Omental fat pad (tissue), 4 donors: ENCODE measurements around the gene MRPS26. TPM values are rescaled to one million over a fixed set of nuclear protein-coding genes. Genes with fewer than 3 reads are reported as not detected.
"Not testable (repeated sequence)": the region's sequence is repeated elsewhere in the genome, so short reads cannot be mapped to it uniquely, and the experiment has no call there.

Source experiments
- ATAC-seq: fragments of 150-250 bp; one replicate; pipeline ENCODE4 v1.9.1; 2016; ENCODE audit warnings: mild to moderate bottlenecking, moderate library complexity; ENCODE audit not compliant: low FRiP score
- DNase-seq: peaks from one replicate; pipeline ENCODE4 v3.0.0-alpha.2; 2019; ENCODE audit warnings: low spot score
- CTCF ChIP-seq, 3 donors: fragments of 450-650 bp; IDR thresholded peaks; one replicate each; pipeline ENCODE4 v1.5.1; 2016 to 2017; ENCODE audit warnings: antibody characterized with exemption in 3 of 3, mild to moderate bottlenecking in 3 of 3, moderate library complexity in 2 of 3
- total RNA-seq, 4 donors: library from RNA; depleted of rRNA; stranded (reverse); fragments of >200 nt; gene quantifications; one replicate each; pipeline ENCODE4 v1.1.0, GENCODE V29; 2016

Gene MRPS26
- total RNA-seq, 4 donors from 2014 or later, result 35.5 to 43.2 (median 37.7) TPM

GRCh38 chr20:3051385-3052019 is 5.7 kb downstream of the MRPS26 start:
- ATAC-seq (no peak), DNase-seq (no peak)

GRCh38 chr20:3059489-3059888 is 13.6 kb downstream of the MRPS26 start:
- TF ChIP-seq CTCF (IDR thresholded peaks at IDR 0.05), result no peak
- ATAC-seq (no peak), DNase-seq (no peak)

More at GRCh38 chr20:3051385-3052019, 5.7 kb downstream of the MRPS26 start:
- TF ChIP-seq CTCF (IDR thresholded peaks at IDR 0.05), result no peak

GRCh38 chr20:3064119-3064518 is 18.3 kb downstream of the MRPS26 start:
- ATAC-seq, DNase-seq: not testable (repeated sequence)

- TF ChIP-seq CTCF (IDR thresholded peaks at IDR 0.05), result no peak
- no peak for DNase-seq
- no peak for ATAC-seq
These were observed 21.5 kb downstream of the MRPS26 start for GRCh38 chr20:3067139-3068014.

- DNase-seq (no peak), ATAC-seq (no peak)
- TF ChIP-seq CTCF (IDR thresholded peaks at IDR 0.05), result no peak
These were observed 22.2 kb downstream of the MRPS26 start for GRCh38 chr20:3068075-3068474.

- ATAC-seq, result peak; percentile 52
- TF ChIP-seq CTCF (IDR thresholded peaks at IDR 0.05), result no peak
- DNase-seq, result no peak
These were observed 23.4 kb downstream of the MRPS26 start for GRCh38 chr20:3068986-3069900.

- DNase-seq (no peak), ATAC-seq (no peak)
- no peak for TF ChIP-seq CTCF (IDR thresholded peaks at IDR 0.05)
These were observed 24.9 kb downstream of the MRPS26 start for GRCh38 chr20:3070725-3071124.
